Hepatocyte (in vitro differentiated cells): Measurements from ENCODE around the gene PARD3B. TPM values are rescaled to one million over a fixed set of nuclear protein-coding genes. Genes with fewer than 3 reads are reported as not detected.

Experiments
- DNase-seq: peaks from one replicate; pipeline ENCODE4 v3.0.0-alpha.2; 2016; ENCODE audit warnings: low spot score
- H2AFZ ChIP-seq: fragments of 200-600 bp; sonication (generic); 2 replicates; pipeline ENCODE4 v1.6.0; 2016; ENCODE audit warnings: antibody characterized with exemption, mild to moderate bottlenecking
- H3K27ac ChIP-seq: fragments of 200-600 bp; sonication (generic); 2 replicates; pipeline ENCODE4 v1.5.1; 2016; ENCODE audit warnings: mild to moderate bottlenecking
- H3K27me3 ChIP-seq: fragments of 200-600 bp; sonication (generic); 2 replicates; pipeline ENCODE4 v1.6.1; 2016
- H3K36me3 ChIP-seq: fragments of 200-600 bp; sonication (generic); replicated peaks from 2 replicates; pipeline ENCODE4 v1.5.1; 2016; ENCODE audit warnings: low read depth; ENCODE audit not compliant: insufficient read depth
- H3K4me1 ChIP-seq: fragments of 200-600 bp; sonication (generic); 2 replicates; pipeline ENCODE4 v1.5.1; 2016; ENCODE audit warnings: mild to moderate bottlenecking, moderate library complexity; ENCODE audit not compliant: insufficient read depth
- H3K4me2 ChIP-seq: fragments of 200-600 bp; sonication (generic); 2 replicates; pipeline ENCODE4 v1.6.0; 2016
- H3K4me3 ChIP-seq: fragments of 200-600 bp; sonication (generic); 2 replicates; pipeline ENCODE4 v1.5.1; 2016; ENCODE audit warnings: mild to moderate bottlenecking
- H3K79me2 ChIP-seq: fragments of 200-600 bp; sonication (generic); 2 replicates; pipeline ENCODE4 v1.6.0; 2017; ENCODE audit warnings: mild to moderate bottlenecking
- H3K9me2 ChIP-seq: fragments of 200-600 bp; sonication (generic); replicated peaks from 2 replicates; pipeline ENCODE4 v1.6.0; 2017; ENCODE audit warnings: mild to moderate bottlenecking; ENCODE audit not compliant: insufficient read depth
- H3K9me3 ChIP-seq: fragments of 200-600 bp; sonication (generic); 2 replicates; pipeline ENCODE4 v1.5.1; 2016; ENCODE audit warnings: low read depth, mild to moderate bottlenecking
- H4K20me1 ChIP-seq: fragments of 200-600 bp; sonication (generic); 2 replicates; pipeline ENCODE4 v1.6.0; 2016; ENCODE audit warnings: mild to moderate bottlenecking; ENCODE audit not compliant: insufficient read depth, poor library complexity, severe bottlenecking
- EZH2 ChIP-seq: fragments of 200-600 bp; sonication (generic); IDR thresholded peaks from 2 replicates; pipeline ENCODE4 v1.6.1; 2016; ENCODE audit warnings: antibody characterized with exemption, mild to moderate bottlenecking, borderline replicate concordance
- EZH2phosphoT487 ChIP-seq: fragments of 200-600 bp; sonication (generic); IDR thresholded peaks from one replicate; pipeline ENCODE4 v1.6.1; 2018; ENCODE audit warnings: antibody characterized with exemption, mild to moderate bottlenecking, low read depth, moderate library complexity; ENCODE audit not compliant: unreplicated experiment, severe bottlenecking
- WGBS: methylation state at CpG from one replicate; pipeline ENCODE4 v1.1.6; 2016; ENCODE audit warnings: low lambda C conversion rate; ENCODE audit errors: missing lambda C conversion rate; 5-methylcytosine and 5-hydroxymethylcytosine counted together
- polyA plus RNA-seq: library from polyadenylated mRNA; unstranded; fragments of >200 nt; fragmentation: Nextera tagmentation; extraction: Ambion mirVana; gene quantifications from 2 replicates; pipeline ENCODE4 v1.2.1, GENCODE V29; 2016
- total RNA-seq: library from RNA; depleted of rRNA; stranded (reverse); fragments of >200 nt; gene quantifications from 2 replicates; pipeline ENCODE4 v1.2.3, GENCODE V29; 2014
- TF ChIP-seq, protein P1 (sequence below): fragments of 200-600 bp; sonication (generic); IDR thresholded peaks from 2 replicates; pipeline ENCODE4 v1.5.1; 2016; ENCODE audit warnings: antibody characterized with exemption, mild to moderate bottlenecking; ENCODE audit not compliant: poor library complexity

The PARD3B gene
- total and polyA plus RNA-seq, 2 experiments from 2014 or later, result 11.5 to 21.7 TPM

DNA sequence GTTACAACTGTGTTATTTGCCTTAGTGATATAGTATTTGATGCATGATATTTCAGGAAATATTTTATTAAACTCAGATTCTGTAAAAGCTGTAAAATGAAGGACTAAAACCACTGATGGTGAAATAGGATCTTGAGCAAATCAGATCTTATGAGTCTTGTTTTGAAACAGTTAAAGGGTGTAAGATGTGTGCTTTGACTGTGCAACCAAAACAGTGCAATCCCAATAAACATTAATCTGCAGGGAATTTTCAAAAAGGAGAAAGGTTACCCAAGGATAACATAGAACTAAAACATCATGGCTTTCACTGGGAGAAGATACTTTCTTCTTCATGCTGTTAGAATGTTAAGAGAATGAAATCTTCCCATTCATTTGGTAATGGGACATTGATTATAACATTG is 378.7 kb downstream of the PARD3B start:
- no peaks in the 10 kb centered on the region for H3K27me3 ChIP-seq
- TF ChIP-seq EZH2, result no peak
- TF ChIP-seq, protein P1, sequence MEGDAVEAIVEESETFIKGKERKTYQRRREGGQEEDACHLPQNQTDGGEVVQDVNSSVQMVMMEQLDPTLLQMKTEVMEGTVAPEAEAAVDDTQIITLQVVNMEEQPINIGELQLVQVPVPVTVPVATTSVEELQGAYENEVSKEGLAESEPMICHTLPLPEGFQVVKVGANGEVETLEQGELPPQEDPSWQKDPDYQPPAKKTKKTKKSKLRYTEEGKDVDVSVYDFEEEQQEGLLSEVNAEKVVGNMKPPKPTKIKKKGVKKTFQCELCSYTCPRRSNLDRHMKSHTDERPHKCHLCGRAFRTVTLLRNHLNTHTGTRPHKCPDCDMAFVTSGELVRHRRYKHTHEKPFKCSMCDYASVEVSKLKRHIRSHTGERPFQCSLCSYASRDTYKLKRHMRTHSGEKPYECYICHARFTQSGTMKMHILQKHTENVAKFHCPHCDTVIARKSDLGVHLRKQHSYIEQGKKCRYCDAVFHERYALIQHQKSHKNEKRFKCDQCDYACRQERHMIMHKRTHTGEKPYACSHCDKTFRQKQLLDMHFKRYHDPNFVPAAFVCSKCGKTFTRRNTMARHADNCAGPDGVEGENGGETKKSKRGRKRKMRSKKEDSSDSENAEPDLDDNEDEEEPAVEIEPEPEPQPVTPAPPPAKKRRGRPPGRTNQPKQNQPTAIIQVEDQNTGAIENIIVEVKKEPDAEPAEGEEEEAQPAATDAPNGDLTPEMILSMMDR, result no peak
- no peak for TF ChIP-seq EZH2phosphoT487
- H3K36me3 ChIP-seq, result no peaks in the 10 kb centered on the region
- no peak overlapping the region for H2AFZ ChIP-seq
- DNase-seq, result no peak
- H3K79me2 ChIP-seq, result peaks cover 2% of the 10 kb centered on the region
- H4K20me1 ChIP-seq, result no peaks in the 10 kb centered on the region
- no peak overlapping the region for H3K4me3 ChIP-seq
- no peaks in the 10 kb centered on the region for H3K4me1 ChIP-seq
- H3K9me3 ChIP-seq, result no peaks in the 10 kb centered on the region
- no peaks in the 10 kb centered on the region for H3K9me2 ChIP-seq
- H3K4me2 ChIP-seq, result no peak overlapping the region
- H3K27ac ChIP-seq, result no peak overlapping the region

DNA sequence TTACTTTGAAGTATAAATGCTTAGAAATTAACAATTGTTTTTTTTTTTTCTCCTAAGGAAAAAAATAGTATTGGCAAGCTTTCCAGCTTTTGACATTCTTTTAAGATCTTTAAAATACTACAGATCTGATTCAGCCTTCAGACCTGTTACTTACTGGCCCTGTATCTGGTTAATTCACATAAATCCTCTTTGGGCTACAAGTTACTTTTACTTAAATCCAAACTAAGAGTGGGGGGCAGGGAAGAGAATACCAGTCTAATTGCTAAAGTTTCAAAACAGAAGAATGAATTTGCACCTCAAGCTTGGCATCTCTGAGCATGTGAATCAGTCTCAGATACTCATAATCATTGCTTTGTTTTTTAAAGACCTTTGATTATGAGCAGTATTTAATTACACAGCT is 386.3 kb downstream of the PARD3B start:
- H3K27ac ChIP-seq, result no peak overlapping the region
- no peaks in the 10 kb centered on the region for H3K4me1 ChIP-seq
- H3K9me2 ChIP-seq, result no peaks in the 10 kb centered on the region
- no peak overlapping the region for H2AFZ ChIP-seq
- no peaks in the 10 kb centered on the region for H4K20me1 ChIP-seq
- H3K27me3 ChIP-seq, result no peaks in the 10 kb centered on the region
- no peaks in the 10 kb centered on the region for H3K9me3 ChIP-seq
- H3K4me3 ChIP-seq, result no peak overlapping the region
- no peaks in the 10 kb centered on the region for H3K36me3 ChIP-seq
- TF ChIP-seq EZH2phosphoT487 (no peak), EZH2 (no peak)
- TF ChIP-seq, protein P1, result no peak
- DNase-seq, result no peak
- no peaks in the 10 kb centered on the region for H3K79me2 ChIP-seq
- H3K4me2 ChIP-seq, result no peak overlapping the region

DNA sequence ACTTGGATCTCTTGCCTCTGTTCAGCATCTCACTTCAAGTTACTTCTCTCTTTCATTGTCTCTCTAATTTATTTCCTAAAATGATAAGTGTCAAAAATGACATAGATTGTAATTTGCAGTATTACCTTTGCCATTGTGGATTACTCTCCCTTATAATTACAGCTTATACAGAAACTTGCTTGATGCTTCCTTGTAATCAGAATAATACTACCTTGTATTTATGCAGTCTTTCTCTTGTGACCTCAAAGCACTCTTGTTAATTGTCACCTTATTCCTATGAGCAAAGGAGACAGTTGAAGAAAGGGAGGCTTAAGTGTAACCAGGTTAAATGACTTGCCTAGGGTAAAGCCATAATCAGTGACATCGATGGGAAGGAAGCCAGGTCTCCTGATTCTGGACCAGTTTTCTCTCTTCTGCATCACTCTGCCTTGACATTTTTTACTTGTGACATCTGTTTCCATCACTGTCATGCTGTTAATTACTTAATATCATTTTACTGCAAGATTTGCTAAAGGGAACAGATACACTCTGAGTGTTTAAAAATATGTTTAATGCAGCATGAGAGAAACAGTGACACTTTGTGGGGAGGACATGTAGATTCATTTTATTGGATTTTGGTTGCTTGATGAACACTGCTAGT is 388.6 kb downstream of the PARD3B start:
- no peaks in the 10 kb centered on the region for H3K9me2 ChIP-seq
- H2AFZ ChIP-seq, result no peak overlapping the region
- no peaks in the 10 kb centered on the region for H3K79me2 ChIP-seq
- no peaks in the 10 kb centered on the region for H3K9me3 ChIP-seq
- no peaks in the 10 kb centered on the region for H3K36me3 ChIP-seq
- no peaks in the 10 kb centered on the region for H3K27me3 ChIP-seq
- H3K4me1 ChIP-seq, result no peaks in the 10 kb centered on the region
- H3K27ac ChIP-seq, result no peak overlapping the region
- no peaks in the 10 kb centered on the region for H4K20me1 ChIP-seq
- H3K4me2 ChIP-seq, result no peak overlapping the region
- no peak for DNase-seq
- 70% methylated on average over 1 of the region's 1 CpG for WGBS
- TF ChIP-seq, protein P1, result no peak
- TF ChIP-seq EZH2phosphoT487 (no peak), EZH2 (no peak)
- no peak overlapping the region for H3K4me3 ChIP-seq

DNA sequence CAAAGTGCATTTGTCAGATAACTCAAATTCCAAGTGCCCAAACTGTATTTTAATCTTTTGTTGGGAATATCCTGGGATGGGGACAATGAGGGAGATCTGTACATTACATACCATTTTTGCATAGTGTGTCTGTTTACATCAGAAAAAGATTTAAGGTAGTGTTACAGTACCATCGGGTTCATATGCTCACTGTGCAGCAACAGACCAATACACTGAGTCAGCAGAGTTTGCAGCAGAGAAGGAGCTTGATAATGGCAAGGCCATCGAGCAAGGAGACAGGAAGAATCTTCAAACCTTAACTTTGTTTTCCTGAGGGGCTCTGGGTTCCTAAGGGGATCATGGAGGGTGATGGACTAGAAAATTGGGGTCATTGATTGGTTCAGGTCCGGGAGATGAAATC is 399.7 kb downstream of the PARD3B start:
- Histone ChIP-seq H3K27ac (peak overlapping the region; percentile 29), H3K4me1 (peaks cover 6% of the 10 kb centered on the region), H3K79me2 (no peaks in the 10 kb centered on the region), H3K36me3 (no peaks in the 10 kb centered on the region), H2AFZ (no peak overlapping the region), H3K4me3 (no peak overlapping the region), H3K9me2 (no peaks in the 10 kb centered on the region), H3K9me3 (no peaks in the 10 kb centered on the region), H4K20me1 (no peaks in the 10 kb centered on the region), H3K27me3 (no peaks in the 10 kb centered on the region), H3K4me2 (peak overlapping the region; percentile 51)
- TF ChIP-seq EZH2phosphoT487 (no peak), EZH2 (no peak)
- TF ChIP-seq, protein P1, result no peak
- DNase-seq, result no peak
- WGBS, result 83% methylated on average over 3 of the region's 3 CpGs
